Thyroid gland (tissue), 4 donors: Measurements from ENCODE around the gene ARHGAP8.

Experiments
- CTCF ChIP-seq, 6 experiments: fragments of 200-600 bp in 3 of 6; fragments of 450-650 bp in 3 of 6; sonication (generic) in 3 of 6; IDR thresholded peaks; one replicate each; pipeline ENCODE4 v1.5.1; 2016 to 2019; ENCODE audit warnings: antibody characterized with exemption in 6 of 6, mild to moderate bottlenecking in 2 of 6, inconsistent platforms in 1 of 6, moderate library complexity in 1 of 6
- POLR2A ChIP-seq, 2 donors: fragments of 450-650 bp; IDR thresholded peaks; one replicate each; pipeline ENCODE4 v1.6.1; 2017; ENCODE audit warnings: antibody characterized with exemption in 2 of 2, mild to moderate bottlenecking in 2 of 2, moderate library complexity in 1 of 2

- TF ChIP-seq CTCF (IDR thresholded peaks at IDR 0.05) (no peak), POLR2A (IDR thresholded peaks at IDR 0.05) (no peak)
Measured at GRCh38 chr22:44909241-44909640, 156.9 kb downstream of the ARHGAP8 start.
